ENCODE measurements around the gene MT1M. TPM values are rescaled to one million over a fixed set of nuclear protein-coding genes. Genes with fewer than 3 reads are reported as not detected.

MT1M gene
- total RNA-seq, 1 donor from 2014 or later, result 0.35 TPM

GRCh38 chr16:56631197-56631596 lies 1.3 kb upstream of the MT1M start:
- no peaks in the 10 kb centered on the region for H3K9me3 Mint-ChIP-seq (ENCODE audit: low read depth)

GRCh38 chr16:56631832-56632155 lies 665 bp upstream of the MT1M start:
- no peak overlapping the region for H3K27ac Mint-ChIP-seq (ENCODE audit: unreplicated experiment)
- H3K27me3 Mint-ChIP-seq (ENCODE audit: low read depth), result peaks cover 33% of the 10 kb centered on the region
- H3K9me3 Mint-ChIP-seq (ENCODE audit: low read depth), result no peaks in the 10 kb centered on the region
- H3K4me3 Mint-ChIP-seq (ENCODE audit: unreplicated experiment), result peak overlapping the region; percentile 71
- peaks cover 25% of the 10 kb centered on the region for H3K4me1 Mint-ChIP-seq (ENCODE audit: low read depth)
- DNase-seq (ENCODE audit: low spot score), result no peak
- no peak for TF ChIP-seq CTCF (IDR thresholded peaks at IDR 0.05)
- H3K36me3 Mint-ChIP-seq (ENCODE audit: low read depth), result no peaks in the 10 kb centered on the region

More at GRCh38 chr16:56631197-56631596, 1.3 kb upstream of the MT1M start:
- peaks cover 31% of the 10 kb centered on the region for H3K4me1 Mint-ChIP-seq (ENCODE audit: low read depth)
- no peak for TF ChIP-seq CTCF (IDR thresholded peaks at IDR 0.05)
- H3K27me3 Mint-ChIP-seq (ENCODE audit: low read depth), result peaks cover 27% of the 10 kb centered on the region
- H3K36me3 Mint-ChIP-seq (ENCODE audit: low read depth), result no peaks in the 10 kb centered on the region
- no peak overlapping the region for H3K27ac Mint-ChIP-seq (ENCODE audit: unreplicated experiment)
- no peak overlapping the region for H3K4me3 Mint-ChIP-seq (ENCODE audit: unreplicated experiment)
- DNase-seq (ENCODE audit: low spot score), result no peak

DNA sequence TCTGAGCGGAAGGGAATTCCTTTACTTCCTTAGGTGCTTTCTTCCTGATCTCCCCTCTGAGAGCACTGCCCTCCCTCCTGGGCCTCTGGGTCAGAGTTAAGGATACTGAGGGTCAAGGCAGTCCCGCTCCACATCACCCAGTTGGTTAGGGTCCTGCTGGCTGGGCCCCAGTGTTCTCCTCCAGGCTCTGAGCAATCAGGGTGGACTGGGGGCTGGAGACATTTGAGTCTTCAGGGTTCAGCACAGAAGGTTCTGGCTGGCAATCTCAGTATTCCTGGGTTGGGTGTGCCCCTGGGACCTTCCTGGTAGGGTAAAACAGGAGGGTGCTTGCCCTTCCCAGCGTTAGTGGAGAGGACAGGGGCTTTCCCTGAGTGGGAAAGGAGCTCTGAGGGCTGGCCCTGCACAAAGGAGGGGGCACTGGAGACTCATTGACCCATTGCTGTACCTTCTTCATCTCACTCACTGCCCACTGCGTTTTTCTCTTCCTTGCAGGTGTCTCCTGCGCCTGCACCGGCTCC lies 448 bp downstream of the MT1M start:
- peak overlapping the region; percentile 71 for H3K4me3 Mint-ChIP-seq (ENCODE audit: unreplicated experiment)
- H3K9me3 Mint-ChIP-seq (ENCODE audit: low read depth), result no peaks in the 10 kb centered on the region
- TF ChIP-seq CTCF (IDR thresholded peaks at IDR 0.05), result no peak
- DNase-seq (ENCODE audit: low spot score), result no peak
- H3K36me3 Mint-ChIP-seq (ENCODE audit: low read depth), result no peaks in the 10 kb centered on the region
- peaks cover 43% of the 10 kb centered on the region for H3K27me3 Mint-ChIP-seq (ENCODE audit: low read depth)
- no peak overlapping the region for H3K27ac Mint-ChIP-seq (ENCODE audit: unreplicated experiment)
- peaks cover 20% of the 10 kb centered on the region for H3K4me1 Mint-ChIP-seq (ENCODE audit: low read depth)

DNA sequence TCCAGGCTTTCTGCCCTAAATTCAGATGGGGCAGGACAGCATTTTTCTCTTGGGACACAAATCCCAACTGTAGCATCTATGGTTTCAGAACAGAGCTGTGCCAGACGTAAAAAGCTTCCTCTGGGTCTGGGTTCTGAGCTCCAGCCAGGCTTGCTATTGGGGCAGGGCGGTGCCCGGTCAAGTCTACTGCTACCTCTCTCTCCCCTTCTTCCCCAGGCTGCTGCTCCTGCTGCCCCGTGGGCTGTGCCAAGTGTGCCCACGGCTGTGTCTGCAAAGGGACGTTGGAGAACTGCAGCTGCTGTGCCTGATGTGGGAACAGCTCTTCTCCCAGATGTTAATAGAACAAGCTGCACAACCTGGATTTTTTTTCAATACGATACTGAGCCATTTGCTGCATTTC lies 1.1 kb downstream of the MT1M start:
- no peak for TF ChIP-seq CTCF (IDR thresholded peaks at IDR 0.05)
- Mint-ChIP-seq H3K27ac (ENCODE audit: unreplicated experiment) (no peak overlapping the region), H3K4me3 (ENCODE audit: unreplicated experiment) (no peak overlapping the region), H3K27me3 (ENCODE audit: low read depth) (peaks cover 47% of the 10 kb centered on the region), H3K9me3 (ENCODE audit: low read depth) (no peaks in the 10 kb centered on the region), H3K36me3 (ENCODE audit: low read depth) (no peaks in the 10 kb centered on the region), H3K4me1 (ENCODE audit: low read depth) (peaks cover 23% of the 10 kb centered on the region)
- no peak for DNase-seq (ENCODE audit: low spot score)

DNA sequence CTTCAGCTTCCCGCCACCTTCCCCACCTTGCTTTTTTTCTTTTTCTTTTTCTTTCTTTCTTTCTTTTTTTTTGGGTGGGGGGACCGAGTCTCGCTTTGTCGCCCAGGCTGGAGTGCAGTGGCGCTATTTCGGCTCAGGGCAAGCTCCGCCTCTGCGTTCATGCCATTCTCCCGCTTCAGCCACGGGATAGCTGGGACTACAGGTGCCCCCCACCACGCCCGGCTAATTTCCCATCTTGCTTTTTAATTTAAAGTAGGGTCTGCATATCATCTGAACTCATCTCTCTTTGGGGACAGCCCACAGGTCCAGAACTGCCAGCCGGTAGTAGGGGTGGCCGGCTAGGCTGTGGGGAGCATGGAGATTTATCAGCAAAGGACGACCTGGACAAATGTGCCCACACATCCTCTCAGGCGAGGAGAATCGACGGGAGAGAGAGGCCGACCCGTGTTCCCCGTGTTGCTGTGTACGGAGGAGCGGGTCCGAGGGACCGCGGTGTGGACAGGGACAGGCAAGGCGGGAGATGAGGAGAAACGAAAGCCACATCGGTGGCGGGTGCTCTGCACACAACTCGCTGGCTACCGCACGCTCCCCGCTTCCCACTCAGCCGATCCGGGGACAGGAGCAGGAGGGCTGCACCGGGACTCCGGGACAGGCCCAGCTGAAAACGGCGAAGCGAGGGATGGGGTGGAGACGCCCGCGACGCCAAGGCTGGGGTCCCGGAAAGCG lies 2.4 kb downstream of the MT1M start:
- no peak overlapping the region for H3K27ac Mint-ChIP-seq (ENCODE audit: unreplicated experiment)
- no peaks in the 10 kb centered on the region for H3K9me3 Mint-ChIP-seq (ENCODE audit: low read depth)
- no peaks in the 10 kb centered on the region for H3K36me3 Mint-ChIP-seq (ENCODE audit: low read depth)
- peak overlapping the region; percentile 67 for H3K4me3 Mint-ChIP-seq (ENCODE audit: unreplicated experiment)
- H3K4me1 Mint-ChIP-seq (ENCODE audit: low read depth), result peaks cover 22% of the 10 kb centered on the region
- TF ChIP-seq CTCF (IDR thresholded peaks at IDR 0.05), result no peak
- H3K27me3 Mint-ChIP-seq (ENCODE audit: low read depth), result peaks cover 52% of the 10 kb centered on the region
- no peak for DNase-seq (ENCODE audit: low spot score)
